Naive B cell (primary cell): Measurements from ENCODE around the gene WDR76. TPM values are rescaled to one million over a fixed set of nuclear protein-coding genes. Genes with fewer than 3 reads are reported as not detected.
A peak's percentile ranks its signal among the peaks of the same experiment; 100 is the strongest.

ENCODE experiments used
- ATAC-seq, 2 donors: fragments of 150-1000 bp; cut with Tn5 transposase; 2 replicates each; pipeline ENCODE4 v1.10.0; 2021; ENCODE audit warnings: low read depth in 2 of 2, mild to moderate bottlenecking in 2 of 2, moderate library complexity in 2 of 2
- DNase-seq: peaks from one replicate; pipeline ENCODE4 v3.0.0; 2022
- H3K27ac Mint-ChIP-seq, 6 donors: one replicate each; pipeline ENCODE4 v1.8.0; 2020 to 2022; ENCODE audit warnings: mild to moderate bottlenecking in 6 of 6, mixed read lengths in 6 of 6, moderate library complexity in 5 of 6, inconsistent platforms in 2 of 6
- H3K27me3 Mint-ChIP-seq, 3 donors: one replicate each; pipeline ENCODE4 v1.8.0; 2021 to 2022; ENCODE audit warnings: mixed read lengths in 3 of 3, mild to moderate bottlenecking in 1 of 3
- H3K36me3 Mint-ChIP-seq, 2 donors: one replicate each; pipeline ENCODE4 v1.8.0; 2020 to 2022; ENCODE audit warnings: mixed read lengths in 2 of 2, inconsistent platforms in 1 of 2, mild to moderate bottlenecking in 1 of 2
- H3K4me1 Mint-ChIP-seq, 3 donors: one replicate each; pipeline ENCODE4 v1.8.0; 2020 to 2022; ENCODE audit warnings: mixed read lengths in 3 of 3, inconsistent platforms in 1 of 3, mild to moderate bottlenecking in 1 of 3, moderate library complexity in 1 of 3
- H3K4me3 Mint-ChIP-seq, 8 donors: one replicate each; pipeline ENCODE4 v1.8.0; 2020 to 2022; ENCODE audit warnings: mild to moderate bottlenecking in 8 of 8, mixed read lengths in 8 of 8, moderate library complexity in 8 of 8, inconsistent platforms in 2 of 8
- H3K9me3 Mint-ChIP-seq, 7 donors: one replicate each; pipeline ENCODE4 v1.8.0; 2020 to 2022; ENCODE audit warnings: mixed read lengths in 7 of 7, mild to moderate bottlenecking in 5 of 7, inconsistent platforms in 2 of 7, moderate library complexity in 1 of 7
- polyA plus RNA-seq, 6 donors: library from polyadenylated mRNA; unstranded; fragments of 300-500 nt; fragmentation: Illumina TruSeq; gene quantifications; one replicate each; pipeline ENCODE4 v1.2.3, GENCODE V29; 2021; ENCODE audit warnings: low read depth in 6 of 6

WDR76 gene
- polyA plus RNA-seq, 6 donors from 2014 or later: 2.8 to 7.8 (median 6.0) TPM

GRCh38 chr15:43872416-43873020 is 45.7 kb downstream of the WDR76 start:
- ATAC-seq: no peak
- DNase-seq: peak; percentile 5
- no peaks in the 10 kb centered on the region for H3K36me3 Mint-ChIP-seq
- H3K27ac Mint-ChIP-seq: peak overlapping the region in 1 of 6 donors; percentile 23
- H3K27me3 Mint-ChIP-seq: no peaks in the 10 kb centered on the region
- peaks cover 0 to 8% (median 5%) of the 10 kb centered on the region in 3 donors for H3K4me1 Mint-ChIP-seq
- no peaks in the 10 kb centered on the region for H3K9me3 Mint-ChIP-seq
- H3K4me3 Mint-ChIP-seq: no peak overlapping the region

- H3K36me3 Mint-ChIP-seq: no peaks in the 10 kb centered on the region
- H3K4me3 Mint-ChIP-seq: no peak overlapping the region
- H3K9me3 Mint-ChIP-seq: no peaks in the 10 kb centered on the region
- H3K4me1 Mint-ChIP-seq: peaks cover 0 to 8% (median 0%) of the 10 kb centered on the region in 3 donors
- no peak for ATAC-seq
- no peak overlapping the region for H3K27ac Mint-ChIP-seq
- DNase-seq: no peak
- no peaks in the 10 kb centered on the region for H3K27me3 Mint-ChIP-seq
Observed at GRCh38 chr15:43873651-43874050, 46.8 kb downstream of the WDR76 start.

GRCh38 chr15:43876872-43877271 is 50.1 kb downstream of the WDR76 start:
- no peak overlapping the region for H3K4me3 Mint-ChIP-seq
- H3K4me1 Mint-ChIP-seq: peaks cover 4 to 6% (median 5%) of the 10 kb centered on the region in 3 donors
- H3K9me3 Mint-ChIP-seq: no peaks in the 10 kb centered on the region
- ATAC-seq: no peak
- no peak for DNase-seq
- H3K27ac Mint-ChIP-seq: no peak overlapping the region
- H3K36me3 Mint-ChIP-seq: no peaks in the 10 kb centered on the region
- H3K27me3 Mint-ChIP-seq: no peaks in the 10 kb centered on the region

- peaks cover 4 to 6% (median 5%) of the 10 kb centered on the region in 3 donors for H3K4me1 Mint-ChIP-seq
- no peaks in the 10 kb centered on the region for H3K36me3 Mint-ChIP-seq
- no peak overlapping the region for H3K27ac Mint-ChIP-seq
- no peaks in the 10 kb centered on the region for H3K27me3 Mint-ChIP-seq
- ATAC-seq (no peak), DNase-seq (no peak)
- H3K4me3 Mint-ChIP-seq: no peak overlapping the region
- no peaks in the 10 kb centered on the region for H3K9me3 Mint-ChIP-seq
Observed at GRCh38 chr15:43877371-43877770, 50.6 kb downstream of the WDR76 start.

GRCh38 chr15:43878446-43878845 is 51.6 kb downstream of the WDR76 start:
- Mint-ChIP-seq H3K9me3 (no peaks in the 10 kb centered on the region), H3K36me3 (no peaks in the 10 kb centered on the region), H3K4me1 (peaks cover 4 to 6% (median 5%) of the 10 kb centered on the region in 3 donors), H3K4me3 (no peak overlapping the region), H3K27ac (no peak overlapping the region), H3K27me3 (no peaks in the 10 kb centered on the region)
- ATAC-seq: no peak
- DNase-seq: no peak

- no peak for ATAC-seq
- Mint-ChIP-seq H3K4me3 (no peak overlapping the region), H3K4me1 (peaks cover 4 to 6% (median 5%) of the 10 kb centered on the region in 3 donors), H3K9me3 (no peaks in the 10 kb centered on the region), H3K27ac (peak overlapping the region in 1 of 6 donors; percentile 37), H3K36me3 (peaks cover 0 to 3% of the 10 kb centered on the region in 2 donors), H3K27me3 (no peaks in the 10 kb centered on the region)
- no peak for DNase-seq
Observed at GRCh38 chr15:43879386-43880355, 52.9 kb downstream of the WDR76 start.

GRCh38 chr15:43880406-43881194 is 53.8 kb downstream of the WDR76 start:
- ATAC-seq: peak; percentile 51 to 56
- Mint-ChIP-seq H3K36me3 (peaks cover 0 to 6% of the 10 kb centered on the region in 2 donors), H3K27ac (no peak overlapping the region), H3K27me3 (no peaks in the 10 kb centered on the region), H3K4me1 (peaks cover 4 to 6% (median 5%) of the 10 kb centered on the region in 3 donors), H3K4me3 (peak overlapping the region in 1 of 8 donors; percentile 63), H3K9me3 (no peaks in the 10 kb centered on the region)
- DNase-seq: no peak

GRCh38 chr15:43881245-43881644 is 54.4 kb downstream of the WDR76 start:
- Mint-ChIP-seq H3K27me3 (no peaks in the 10 kb centered on the region), H3K27ac (no peak overlapping the region), H3K4me1 (peaks cover 4 to 6% (median 5%) of the 10 kb centered on the region in 3 donors), H3K4me3 (no peak overlapping the region), H3K36me3 (peaks cover 0 to 6% of the 10 kb centered on the region in 2 donors), H3K9me3 (no peaks in the 10 kb centered on the region)
- ATAC-seq (no peak), DNase-seq (no peak)

GRCh38 chr15:43881944-43882343 is 55.1 kb downstream of the WDR76 start:
- no peak for ATAC-seq
- Mint-ChIP-seq H3K36me3 (peaks cover 0 to 6% of the 10 kb centered on the region in 2 donors), H3K9me3 (no peaks in the 10 kb centered on the region), H3K4me3 (no peak overlapping the region), H3K27ac (no peak overlapping the region), H3K4me1 (peaks cover 4 to 6% (median 5%) of the 10 kb centered on the region in 3 donors), H3K27me3 (no peaks in the 10 kb centered on the region)
- DNase-seq: no peak

GRCh38 chr15:43883571-43883970 is 56.8 kb downstream of the WDR76 start:
- Mint-ChIP-seq H3K9me3 (no peaks in the 10 kb centered on the region), H3K4me1 (peaks cover 4 to 6% (median 5%) of the 10 kb centered on the region in 3 donors), H3K27ac (peak overlapping the region in 1 of 6 donors; percentile 64), H3K27me3 (no peaks in the 10 kb centered on the region), H3K36me3 (peaks cover 0 to 6% of the 10 kb centered on the region in 2 donors), H3K4me3 (no peak overlapping the region)
- ATAC-seq: no peak
- no peak for DNase-seq

GRCh38 chr15:43886558-43886957 is 59.8 kb downstream of the WDR76 start:
- no peaks in the 10 kb centered on the region for H3K27me3 Mint-ChIP-seq
- H3K4me1 Mint-ChIP-seq: no peaks in the 10 kb centered on the region
- DNase-seq (no peak), ATAC-seq (no peak)
- peak overlapping the region in 1 of 6 donors; percentile 43 for H3K27ac Mint-ChIP-seq
- peaks cover 0 to 6% of the 10 kb centered on the region in 2 donors for H3K36me3 Mint-ChIP-seq
- H3K4me3 Mint-ChIP-seq: no peak overlapping the region
- no peaks in the 10 kb centered on the region for H3K9me3 Mint-ChIP-seq

GRCh38 chr15:43887901-43888300 is 61.1 kb downstream of the WDR76 start:
- DNase-seq: no peak
- H3K4me1 Mint-ChIP-seq: no peaks in the 10 kb centered on the region
- H3K9me3 Mint-ChIP-seq: no peaks in the 10 kb centered on the region
- H3K4me3 Mint-ChIP-seq: no peak overlapping the region
- peaks cover 0 to 6% of the 10 kb centered on the region in 2 donors for H3K36me3 Mint-ChIP-seq
- no peak overlapping the region for H3K27ac Mint-ChIP-seq
- ATAC-seq: no peak
- H3K27me3 Mint-ChIP-seq: no peaks in the 10 kb centered on the region

GRCh38 chr15:43889042-43889441 is 62.2 kb downstream of the WDR76 start:
- peaks cover 0 to 6% of the 10 kb centered on the region in 2 donors for H3K36me3 Mint-ChIP-seq
- no peak overlapping the region for H3K27ac Mint-ChIP-seq
- H3K27me3 Mint-ChIP-seq: no peaks in the 10 kb centered on the region
- no peak for ATAC-seq
- H3K4me1 Mint-ChIP-seq: no peaks in the 10 kb centered on the region
- no peak overlapping the region for H3K4me3 Mint-ChIP-seq
- H3K9me3 Mint-ChIP-seq: no peaks in the 10 kb centered on the region
- DNase-seq: no peak
